SU-DHL-6 (cell line): ENCODE measurements around the gene TRAK1.

ENCODE experiments used
- H2AFZ ChIP-seq: fragments of 200-600 bp; sonication (generic); 2 replicates; pipeline ENCODE4 v1.6.1; 2014; ENCODE audit warnings: low read depth, mild to moderate bottlenecking, moderate library complexity, mixed read lengths, antibody characterized with exemption, low read length; ENCODE audit not compliant: severe bottlenecking
- H3F3A ChIP-seq: fragments of 200-600 bp; shearing (Covaris generic); 2 replicates; pipeline ENCODE4 v1.6.0; 2016; ENCODE audit warnings: antibody characterized with exemption, mild to moderate bottlenecking; ENCODE audit not compliant: insufficient read depth
- H3K27ac ChIP-seq: fragments of 200-600 bp; sonication (generic); 2 replicates; pipeline ENCODE4 v1.5.1; 2016; ENCODE audit warnings: low read depth, mild to moderate bottlenecking, low read length, moderate library complexity, mixed read lengths
- H3K27me3 ChIP-seq: fragments of 200-600 bp; sonication (generic), shearing (Covaris generic); 2 replicates; pipeline ENCODE4 v1.6.0; 2014; ENCODE audit warnings: mild to moderate bottlenecking, low read length
- H3K36me3 ChIP-seq: fragments of 200-600 bp; sonication (generic); 2 replicates; pipeline ENCODE4 v1.6.1; 2014; ENCODE audit warnings: mild to moderate bottlenecking, low read length, mixed read lengths
- H3K4me2 ChIP-seq: fragments of 300-600, 200-600 bp; shearing (Covaris generic), sonication (generic); 2 replicates; pipeline ENCODE4 v1.6.0; 2014; ENCODE audit warnings: low read length, low read depth, mild to moderate bottlenecking; ENCODE audit not compliant: poor library complexity, severe bottlenecking
- H3K4me3 ChIP-seq: fragments of 200-600 bp; sonication (generic); 2 replicates; pipeline ENCODE4 v1.5.1; 2014; ENCODE audit warnings: antibody characterized with exemption, low read length, mild to moderate bottlenecking, mixed read lengths; ENCODE audit not compliant: insufficient read depth, poor library complexity, severe bottlenecking
- H3K79me2 ChIP-seq: fragments of 200-600 bp; sonication (generic); 2 replicates; pipeline ENCODE4 v1.6.1; 2014; ENCODE audit warnings: mild to moderate bottlenecking, low read length, moderate library complexity; ENCODE audit not compliant: insufficient read depth
- H3K9ac ChIP-seq: fragments of 200-600 bp; sonication (generic); 2 replicates; pipeline ENCODE4 v1.7.0; 2014; ENCODE audit warnings: mild to moderate bottlenecking, low read length
- H3K9me2 ChIP-seq: fragments of 200-600 bp; sonication (generic); replicated peaks from 2 replicates; pipeline ENCODE4 v1.6.1; 2014; ENCODE audit warnings: low read length; ENCODE audit not compliant: insufficient read depth
- H3K9me3 ChIP-seq: fragments of 200-600 bp; sonication (generic); 2 replicates; pipeline ENCODE4 v1.6.1; 2014; ENCODE audit warnings: low read length, mixed read lengths; ENCODE audit not compliant: insufficient read depth
- H4K20me1 ChIP-seq: fragments of 200-600 bp; sonication (generic); 2 replicates; pipeline ENCODE4 v1.6.1; 2014; ENCODE audit warnings: low read depth, mild to moderate bottlenecking, antibody characterized with exemption, low read length, moderate library complexity, mixed read lengths
- CTCF ChIP-seq: fragments of 200-600 bp; sonication (generic); IDR thresholded peaks from one replicate; pipeline ENCODE4 v1.5.1; 2017; ENCODE audit warnings: antibody characterized with exemption, mild to moderate bottlenecking, low read length, moderate library complexity; ENCODE audit not compliant: insufficient read depth, poor library complexity, severe bottlenecking
- EZH2phosphoT487 ChIP-seq: fragments of 200-600 bp; sonication (generic), shearing (Covaris generic); conservative IDR thresholded peaks from 2 replicates; pipeline ENCODE4 v1.6.1; 2018; ENCODE audit warnings: mild to moderate bottlenecking, antibody characterized with exemption, low read length, moderate library complexity, mixed read lengths

Gene TRAK1

GRCh38 chr3:42205800-42206514 lies 114.8 kb downstream of the TRAK1 start:
- H3F3A ChIP-seq = 0 out of 2 replicates have a peak, but pooled peaks cover 4% of the 10 kb centered on the region
- peaks cover 10% of the 10 kb centered on the region for H3K36me3 ChIP-seq
- H3K9me3 ChIP-seq = no peaks in the 10 kb centered on the region
- H4K20me1 ChIP-seq = no peaks in the 10 kb centered on the region
- H3K79me2 ChIP-seq = no peaks in the 10 kb centered on the region
- no peak overlapping the region for H3K4me3 ChIP-seq
- H3K9ac ChIP-seq = no peak overlapping the region
- TF ChIP-seq CTCF (no peak), EZH2phosphoT487 (no peak)
- H3K27ac ChIP-seq = no peak overlapping the region
- no peaks in the 10 kb centered on the region for H3K9me2 ChIP-seq
- H3K27me3 ChIP-seq = no peaks in the 10 kb centered on the region
- H3K4me2 ChIP-seq = no peak overlapping the region
- no peak overlapping the region for H2AFZ ChIP-seq

GRCh38 chr3:42209917-42210316 lies 118.8 kb downstream of the TRAK1 start:
- Histone ChIP-seq H3K9me2 (no peaks in the 10 kb centered on the region), H3K27ac (no peak overlapping the region), H3K9ac (no peak overlapping the region), H3K9me3 (no peaks in the 10 kb centered on the region), H2AFZ (no peak overlapping the region), H3K4me2 (no peak overlapping the region), H3F3A (no peaks in the 10 kb centered on the region), H3K27me3 (no peaks in the 10 kb centered on the region), H3K36me3 (peaks cover 3% of the 10 kb centered on the region), H3K4me3 (no peak overlapping the region), H4K20me1 (no peaks in the 10 kb centered on the region), H3K79me2 (no peaks in the 10 kb centered on the region)
- TF ChIP-seq CTCF (no peak), EZH2phosphoT487 (no peak)

- no peaks in the 10 kb centered on the region for H4K20me1 ChIP-seq
- H3K27ac ChIP-seq = no peak overlapping the region
- H3K9me3 ChIP-seq = no peaks in the 10 kb centered on the region
- H3K4me3 ChIP-seq = no peak overlapping the region
- no peak for TF ChIP-seq EZH2phosphoT487
- TF ChIP-seq CTCF = no peak
- no peaks in the 10 kb centered on the region for H3F3A ChIP-seq
- no peak overlapping the region for H3K4me2 ChIP-seq
- no peak overlapping the region for H2AFZ ChIP-seq
- H3K9me2 ChIP-seq = no peaks in the 10 kb centered on the region
- H3K27me3 ChIP-seq = no peaks in the 10 kb centered on the region
- peaks cover 3% of the 10 kb centered on the region for H3K36me3 ChIP-seq
- H3K9ac ChIP-seq = no peak overlapping the region
- no peaks in the 10 kb centered on the region for H3K79me2 ChIP-seq
Measured at GRCh38 chr3:42210726-42211125, 119.6 kb downstream of the TRAK1 start.
